ENCODE results near the gene CTU2.

CTU2 gene

DNA sequence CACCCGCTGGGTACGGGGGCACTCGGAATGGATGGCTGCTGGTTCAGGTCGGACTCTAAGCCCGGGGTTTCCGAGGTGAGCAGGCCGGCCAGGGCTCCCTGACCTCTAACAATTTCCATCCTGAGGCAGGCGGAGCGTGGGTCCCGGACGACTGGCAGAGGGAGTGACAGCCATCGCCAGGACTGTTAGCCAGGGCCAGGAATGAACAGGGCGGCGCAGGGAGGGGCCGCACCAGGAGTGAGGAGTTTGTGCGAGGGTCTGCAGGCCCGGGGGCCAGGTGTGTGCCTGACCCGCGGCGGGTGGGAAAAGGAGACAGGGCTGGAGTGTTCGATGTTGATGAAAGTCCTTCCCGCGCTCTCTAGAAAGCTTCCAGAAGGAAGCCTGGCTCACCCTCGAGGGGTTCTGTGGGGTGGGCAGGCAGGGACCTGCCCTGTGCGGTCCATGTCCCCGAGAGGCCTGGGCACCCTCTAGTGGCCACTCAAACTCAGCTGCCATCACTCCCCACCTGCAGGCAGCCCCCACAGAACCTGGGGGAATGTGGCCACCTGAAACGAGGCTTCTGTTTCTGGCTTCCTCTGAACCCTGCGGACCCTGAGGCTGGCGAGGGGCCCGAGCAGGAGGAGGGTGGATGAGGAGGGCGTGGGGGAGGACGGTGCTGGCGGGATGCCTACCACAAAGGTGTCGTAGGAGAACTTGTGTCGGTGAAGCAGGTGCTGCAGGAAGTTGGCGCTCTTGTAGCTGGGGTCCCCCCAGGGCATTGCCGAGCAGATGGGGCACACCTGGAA lies 8.3 kb upstream of the CTU2 start:
- DNase-seq: no peak

DNA sequence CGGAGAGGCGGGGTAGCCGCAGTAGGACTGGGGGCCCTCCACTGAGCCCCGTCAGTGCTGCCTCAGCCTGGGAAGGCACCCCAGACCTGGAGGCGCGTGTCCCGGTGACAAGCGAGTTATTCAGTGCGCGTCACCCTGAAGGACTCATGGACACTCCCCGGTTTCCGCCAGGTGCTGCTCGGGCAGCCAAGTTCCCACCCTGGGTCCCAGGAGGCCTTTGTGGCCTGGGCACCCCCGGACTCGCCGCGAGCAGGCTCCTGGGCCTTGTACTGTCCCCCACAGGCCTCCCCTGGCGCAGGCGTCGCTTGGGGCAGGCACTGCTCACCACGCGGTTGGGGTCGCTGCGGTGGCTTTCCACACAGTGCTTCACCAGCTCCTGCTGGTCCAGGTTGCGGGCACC lies 7.7 kb upstream of the CTU2 start:
- DNase-seq: no peak

DNA sequence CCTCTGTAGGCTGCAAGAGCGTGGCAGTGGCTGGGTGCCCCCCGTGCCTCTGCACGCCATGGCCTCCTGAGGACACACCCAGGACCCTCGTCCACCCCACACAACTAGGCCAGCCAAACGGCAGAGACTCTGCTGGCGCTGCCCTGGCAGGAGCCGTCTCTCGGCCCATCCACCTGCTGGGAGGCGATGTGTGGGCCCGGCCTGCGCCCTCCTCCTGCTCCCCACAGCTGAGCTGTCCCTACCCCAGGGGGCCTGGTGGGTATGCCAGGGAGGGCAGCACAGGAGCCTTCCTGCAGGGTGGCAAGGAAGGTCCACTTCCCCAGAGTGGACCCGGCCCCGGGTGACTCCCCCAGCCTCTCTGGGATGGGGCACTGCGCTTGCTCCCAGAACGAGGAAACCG lies 7.1 kb upstream of the CTU2 start:
- DNase-seq: no peak

DNA sequence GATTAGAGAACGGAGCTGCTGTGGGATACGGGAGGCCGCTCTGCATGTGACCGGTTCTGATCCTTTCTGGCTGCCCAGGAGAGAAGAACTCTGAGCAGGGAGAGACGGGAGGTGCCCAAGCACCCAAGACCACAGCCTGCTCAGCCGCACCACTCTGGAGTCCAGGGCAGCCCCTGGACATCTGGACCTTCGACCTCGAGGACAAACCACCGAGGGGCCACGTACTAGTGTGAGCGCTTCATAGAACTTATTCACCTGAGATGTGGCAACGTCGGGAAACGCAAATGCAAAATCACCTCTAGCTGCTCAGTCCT lies 6.0 kb upstream of the CTU2 start:
- no peak for DNase-seq

DNA sequence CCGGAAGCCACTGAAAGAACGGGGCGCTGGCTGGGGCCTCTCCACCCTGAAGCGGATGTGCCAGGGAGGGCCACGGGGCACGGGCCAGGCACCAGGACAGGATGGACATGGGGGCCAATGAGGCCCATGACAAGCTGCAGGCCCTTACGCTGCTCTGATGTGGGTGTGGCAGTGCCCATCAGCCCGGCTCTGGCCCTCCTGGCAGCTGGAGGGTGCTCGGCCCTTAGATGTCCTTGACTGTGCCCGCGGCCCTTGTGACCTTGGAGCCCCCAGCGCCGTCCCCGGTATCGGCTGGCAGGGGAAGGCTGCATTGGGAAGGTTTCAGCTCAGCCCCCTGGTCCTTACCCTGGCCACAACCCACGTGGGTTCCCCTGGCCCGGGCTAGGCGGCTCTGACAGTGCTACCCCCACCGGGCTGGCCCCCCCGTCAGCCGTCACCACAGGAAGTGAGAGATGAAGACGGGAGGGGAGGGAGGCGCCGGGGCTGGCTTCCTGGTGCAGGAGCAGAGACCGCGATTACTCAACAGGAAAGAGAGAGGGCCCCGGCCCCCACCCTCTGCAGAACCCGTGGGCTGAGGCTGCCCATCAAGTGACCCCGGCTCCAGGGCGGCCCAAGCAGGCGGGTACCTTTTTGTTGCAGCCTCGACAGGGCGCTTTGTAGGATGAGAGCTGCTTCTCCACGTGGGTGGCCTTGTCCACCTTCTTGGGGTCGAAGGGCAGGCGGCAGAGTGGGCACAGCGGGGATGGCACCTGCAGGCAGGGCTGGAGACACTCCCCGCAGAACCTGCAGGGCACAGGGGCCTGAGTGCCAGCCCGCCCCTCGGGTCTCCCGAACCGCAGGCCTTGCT lies 5.4 kb upstream of the CTU2 start:
- DNase-seq: peak in 1 of 2 donors; percentile 58

DNA sequence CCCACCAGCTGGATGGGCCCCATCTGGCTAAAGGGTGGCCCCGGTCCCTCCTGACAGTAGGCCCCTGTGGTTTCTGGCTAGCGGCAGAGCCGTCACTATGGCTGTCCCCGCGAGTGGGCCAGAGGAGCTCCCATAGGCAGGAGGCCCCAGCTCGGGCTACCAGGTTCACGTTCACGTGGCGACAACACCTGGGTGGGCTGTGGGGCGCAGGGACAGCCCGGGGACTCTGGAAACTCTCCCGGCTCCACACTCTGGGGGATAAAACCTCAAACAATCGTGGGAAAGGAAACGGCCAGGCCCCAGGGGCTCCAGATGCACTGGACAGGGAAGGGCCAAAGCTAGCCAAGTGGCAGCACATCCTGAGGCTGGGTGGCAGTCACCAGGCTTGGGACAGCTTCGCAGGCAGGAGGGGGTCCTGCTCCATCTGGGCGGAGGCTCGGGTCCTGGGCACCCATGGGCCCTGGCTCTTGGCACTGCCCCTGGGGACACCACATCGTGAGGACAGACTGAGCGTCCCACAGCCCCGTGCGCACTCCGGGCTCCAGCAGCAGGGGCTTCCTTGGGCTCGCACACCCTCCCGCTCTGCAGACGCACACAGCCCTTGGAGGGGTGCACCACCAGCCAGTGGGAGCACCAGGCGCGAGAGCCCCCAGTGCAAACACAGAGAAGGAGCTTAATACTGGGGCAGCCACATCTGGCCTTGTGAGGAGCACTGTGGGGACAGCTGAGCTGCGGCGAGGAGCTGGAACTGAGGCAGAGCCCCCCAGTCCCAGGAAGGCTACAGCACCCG lies 4.5 kb upstream of the CTU2 start:
- DNase-seq: no peak

DNA sequence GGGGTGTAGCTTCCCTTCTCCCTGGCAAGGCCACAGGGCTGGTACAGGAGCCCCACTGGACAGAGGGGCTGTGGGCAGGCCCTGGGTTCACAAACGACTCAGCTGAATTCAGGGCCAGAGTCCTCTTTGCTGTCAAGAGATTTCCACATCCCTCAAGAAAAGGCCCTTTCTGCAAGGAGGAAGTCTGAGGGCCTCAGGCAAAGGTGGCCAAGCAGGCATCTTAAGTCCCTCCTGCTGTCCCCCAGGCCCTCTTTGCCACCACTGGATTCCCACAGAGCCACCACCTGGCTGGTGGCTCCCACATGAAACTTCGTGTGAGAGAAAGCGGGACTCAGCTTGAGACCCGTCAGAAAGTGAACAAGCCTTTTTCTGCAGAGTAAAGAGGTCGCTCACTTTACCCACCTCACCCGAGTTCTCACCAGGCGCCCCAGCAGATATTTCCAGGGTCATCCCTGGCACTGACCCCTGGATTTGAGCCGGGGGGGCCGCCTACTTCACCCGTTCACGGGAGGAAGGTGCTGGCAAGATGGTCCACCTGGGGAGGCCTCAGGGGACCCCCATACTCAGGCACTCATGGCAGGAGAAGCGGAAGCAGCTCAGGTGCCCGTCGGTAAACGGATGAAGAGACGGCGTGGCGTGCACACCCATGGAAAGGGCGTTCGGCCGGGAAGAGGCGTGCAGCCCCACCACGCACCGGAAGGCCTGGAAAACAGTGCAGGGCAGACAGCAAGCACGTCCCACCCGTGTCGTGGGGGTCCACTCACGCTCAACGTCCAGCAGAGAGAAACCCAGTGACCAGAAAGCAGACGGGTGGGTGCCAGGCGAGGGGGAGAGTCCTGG lies 3.7 kb upstream of the CTU2 start:
- DNase-seq: no peak

DNA sequence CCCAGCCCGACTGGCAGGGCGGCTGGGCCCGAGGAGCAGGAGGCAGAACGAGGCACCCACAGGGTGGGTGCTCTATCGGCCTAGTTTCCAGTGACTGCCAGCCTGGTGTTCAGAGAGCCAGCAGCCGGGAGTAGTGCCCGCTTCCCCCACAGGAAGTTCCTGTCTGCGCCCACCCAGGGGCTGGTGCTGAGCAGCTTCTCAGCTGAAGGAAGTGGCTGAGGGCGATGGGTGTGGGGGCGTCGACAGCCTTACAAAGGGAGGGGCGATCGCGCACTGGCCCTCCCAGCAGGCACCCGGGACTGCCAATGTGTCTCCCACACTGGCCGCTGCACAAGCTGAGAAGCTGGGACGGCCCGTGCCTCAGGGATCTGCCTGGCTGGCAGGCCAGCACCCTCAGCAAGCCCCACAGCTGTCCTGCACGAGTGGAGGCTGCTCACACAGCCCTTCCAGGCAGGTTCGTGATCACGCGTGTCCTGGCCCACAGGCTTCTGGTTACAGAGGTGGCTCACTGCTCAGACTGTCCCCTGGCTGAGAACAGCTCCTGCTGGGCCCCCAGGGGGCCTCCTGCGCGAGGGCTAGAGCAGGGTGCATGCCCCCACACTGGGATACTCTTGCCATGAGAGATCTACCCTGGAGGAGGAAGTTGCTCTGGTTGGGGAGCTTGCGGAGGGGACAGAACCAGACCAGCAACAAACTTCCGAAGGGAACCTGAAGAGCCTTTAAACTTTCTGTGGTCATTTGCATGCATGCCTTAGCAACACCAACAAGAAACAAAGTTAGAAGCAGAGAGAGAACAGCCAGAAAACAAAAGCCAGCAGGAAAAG lies 2.6 kb upstream of the CTU2 start:
- peak in 1 of 2 donors; percentile 40 for DNase-seq

DNA sequence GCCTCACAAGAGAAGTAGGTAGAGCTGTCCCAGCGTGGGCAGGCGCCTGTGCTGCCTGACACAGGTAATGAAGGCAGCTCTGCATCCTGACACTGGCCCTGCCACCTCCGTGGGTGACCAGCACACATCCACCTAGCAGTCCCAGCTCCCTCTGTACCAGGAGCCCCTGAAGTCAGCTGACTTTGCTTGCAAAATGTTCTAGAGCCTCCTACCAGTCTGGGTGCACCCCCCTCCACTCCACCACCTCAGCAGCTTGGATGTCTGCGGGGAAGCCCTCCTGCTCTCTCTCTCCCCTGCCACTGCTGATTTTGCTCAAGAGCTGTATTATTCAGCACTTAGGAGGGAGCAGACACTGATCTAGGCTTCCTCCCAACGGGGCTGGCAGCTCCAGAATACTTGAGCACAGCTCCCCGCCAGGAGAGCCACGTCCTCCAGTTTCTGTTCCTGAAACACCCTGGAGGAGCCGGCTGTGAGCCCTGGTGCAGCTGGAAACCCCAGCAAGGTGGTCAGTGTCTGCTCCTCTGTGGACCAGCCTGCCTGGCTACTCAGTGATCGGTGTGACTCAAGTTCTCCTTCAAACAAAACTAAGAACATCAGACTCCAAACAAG lies 1.1 kb upstream of the CTU2 start:
- DNase-seq: no peak

DNA sequence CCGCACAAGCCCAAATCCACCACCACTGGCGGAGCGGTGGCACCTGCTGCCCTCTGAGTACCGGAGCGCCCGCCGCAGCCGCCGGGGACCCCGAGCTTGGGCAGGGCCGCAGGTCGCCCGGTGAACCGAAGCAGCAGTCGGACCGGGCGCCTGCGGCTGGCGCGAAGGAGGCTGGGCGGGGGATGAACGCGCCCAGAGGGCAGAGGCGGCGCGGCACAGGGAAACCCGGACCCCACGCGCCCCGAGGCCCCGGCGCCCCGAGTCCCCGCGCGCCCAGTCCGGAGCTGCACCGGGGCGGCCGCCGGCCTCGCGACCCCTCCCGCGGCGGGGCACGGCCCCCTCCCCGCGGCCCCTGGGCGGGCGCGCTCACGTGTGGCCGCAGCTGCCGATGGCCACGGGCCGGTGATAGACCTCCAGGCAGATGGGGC lies 488 bp upstream of the CTU2 start:
- DNase-seq: no peak

DNA sequence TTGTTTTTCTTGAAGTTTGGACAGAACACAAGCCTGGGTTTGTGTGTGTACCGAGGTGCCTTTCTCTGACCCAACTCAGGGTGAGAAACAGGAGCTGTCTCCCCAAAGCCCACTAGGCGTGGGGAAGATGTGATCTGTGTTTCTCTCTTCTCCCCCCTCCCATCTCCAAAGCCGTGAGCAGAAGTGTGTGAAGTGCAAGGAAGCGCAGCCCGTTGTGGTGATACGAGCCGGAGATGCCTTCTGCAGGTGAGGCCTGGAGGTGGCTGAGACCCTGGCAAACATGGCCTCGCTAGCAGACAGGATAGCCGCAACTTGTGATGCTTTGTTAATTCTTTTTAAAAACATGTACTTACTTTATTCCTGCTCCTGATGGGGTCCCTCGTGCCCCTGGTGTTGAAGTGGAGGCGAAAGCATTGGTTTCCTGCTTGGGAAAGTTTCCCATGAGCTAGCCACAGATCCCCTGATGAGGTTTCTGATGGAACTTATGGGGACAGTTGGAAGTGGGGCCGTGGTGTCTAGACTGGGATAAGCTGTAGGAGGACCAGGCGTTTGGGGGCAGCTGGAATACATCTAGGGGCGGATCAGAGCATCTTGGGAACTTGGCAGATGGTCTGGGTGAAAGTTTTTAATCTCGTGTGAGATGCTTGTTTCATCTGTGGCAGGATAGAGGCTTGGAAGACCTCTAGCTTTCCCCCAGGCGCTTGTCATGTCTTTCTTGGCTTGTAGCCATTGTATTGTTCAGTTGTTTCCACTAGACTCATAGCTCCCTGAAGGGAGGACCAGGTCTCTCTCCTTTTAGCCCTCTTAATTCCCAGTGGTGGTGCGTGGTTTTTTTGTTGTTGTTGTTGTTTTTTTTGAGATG lies 893 bp downstream of the CTU2 start:
- no peak for DNase-seq

DNA sequence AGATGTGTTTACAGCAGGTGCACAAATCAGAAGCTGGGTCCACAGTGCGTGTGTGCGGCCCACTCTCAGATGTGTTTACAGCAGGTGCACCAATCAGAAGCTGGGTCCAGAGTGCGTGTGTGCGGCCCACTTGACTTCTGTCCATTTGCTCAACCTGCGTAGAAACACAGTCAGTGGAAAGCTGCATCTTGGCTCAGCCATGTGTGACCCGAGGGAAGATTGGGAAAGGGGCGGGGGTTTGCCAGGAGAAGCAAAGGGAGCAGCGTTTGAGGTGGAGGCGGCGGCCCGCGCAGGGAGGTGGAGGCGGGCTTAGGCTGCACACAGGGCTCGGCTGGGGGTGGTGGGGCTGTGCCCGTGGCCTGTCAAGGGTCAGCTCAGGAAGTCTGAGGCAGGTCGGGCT lies 4.3 kb downstream of the CTU2 start:
- DNase-seq: no peak

DNA sequence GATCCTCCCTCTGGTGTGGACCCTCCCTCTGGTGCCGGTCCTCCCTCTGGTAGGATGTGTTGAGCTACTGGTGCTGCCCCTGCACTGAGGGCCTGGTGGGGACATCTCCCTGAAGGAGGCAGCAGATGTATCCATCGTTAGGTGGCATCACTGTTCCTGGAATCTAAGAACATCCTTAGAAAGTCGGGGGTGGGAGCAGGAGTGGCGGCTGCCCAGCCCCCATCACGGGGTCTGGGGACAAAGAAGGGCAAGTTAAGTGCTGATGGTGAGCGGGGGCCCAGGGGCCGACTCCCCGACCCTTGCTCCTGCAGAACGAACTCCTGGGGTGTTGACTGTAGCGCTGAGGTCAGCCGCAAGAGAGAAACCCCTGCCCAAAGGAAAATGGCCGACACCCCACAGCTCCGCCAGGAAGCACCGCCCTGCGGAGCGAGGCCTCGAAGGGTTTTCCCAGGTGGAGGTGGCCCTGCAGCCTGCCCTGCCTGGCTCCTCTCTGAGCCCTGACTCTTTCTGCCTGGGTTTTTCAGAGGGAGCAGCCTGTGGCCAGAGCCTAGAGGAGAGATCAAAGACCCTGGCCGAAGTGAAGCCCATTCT lies 5.5 kb downstream of the CTU2 start:
- DNase-seq: no peak

DNA sequence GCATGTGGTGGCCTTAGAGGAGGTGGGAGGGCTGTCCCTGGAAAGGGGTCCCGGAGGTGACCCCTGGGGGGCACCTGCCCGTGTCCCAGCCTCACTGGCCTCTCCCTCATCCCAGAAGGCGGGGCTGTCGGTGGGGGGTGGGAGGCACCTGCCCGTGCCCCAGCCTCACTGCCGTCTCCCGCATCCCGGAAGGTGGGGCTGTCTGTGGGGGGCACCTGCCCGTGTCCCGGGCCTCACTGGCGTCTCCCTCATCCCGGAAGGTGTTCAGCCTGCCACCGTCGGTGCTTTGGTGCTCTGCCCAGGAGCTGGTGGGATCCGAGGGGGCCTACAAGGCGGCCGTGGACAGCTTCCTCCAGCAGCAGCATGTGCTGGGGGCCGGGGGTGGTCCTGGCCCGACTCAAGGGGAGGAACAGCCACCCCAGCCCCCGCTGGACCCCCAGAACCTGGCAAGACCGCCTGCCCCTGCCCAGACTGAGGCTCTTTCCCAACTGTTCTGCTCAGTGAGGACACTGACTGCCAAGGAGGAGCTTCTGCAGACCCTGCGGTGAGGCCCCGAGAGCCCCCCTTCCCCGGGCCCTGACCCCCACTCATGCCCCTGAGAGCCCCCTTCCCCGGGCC lies 6.2 kb downstream of the CTU2 start:
- no peak for DNase-seq

DNA sequence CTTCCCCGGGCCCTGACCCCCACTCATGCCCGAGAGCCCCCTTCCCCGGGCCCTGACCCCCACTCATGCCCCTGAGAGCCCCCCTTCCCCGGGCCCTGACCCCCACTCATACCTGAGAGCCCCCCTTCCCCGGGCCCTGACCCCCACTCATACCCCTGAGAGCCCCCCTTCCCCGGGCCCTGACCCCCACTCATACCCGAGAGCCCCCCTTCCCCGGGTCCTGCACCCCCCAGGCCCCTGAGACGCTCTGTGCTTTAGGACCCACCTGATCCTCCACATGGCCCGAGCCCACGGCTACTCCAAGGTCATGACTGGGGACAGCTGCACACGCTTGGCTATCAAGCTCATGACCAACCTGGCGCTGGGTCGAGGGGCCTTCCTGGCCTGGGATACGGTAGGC lies 6.8 kb downstream of the CTU2 start:
- DNase-seq: no peak

DNA sequence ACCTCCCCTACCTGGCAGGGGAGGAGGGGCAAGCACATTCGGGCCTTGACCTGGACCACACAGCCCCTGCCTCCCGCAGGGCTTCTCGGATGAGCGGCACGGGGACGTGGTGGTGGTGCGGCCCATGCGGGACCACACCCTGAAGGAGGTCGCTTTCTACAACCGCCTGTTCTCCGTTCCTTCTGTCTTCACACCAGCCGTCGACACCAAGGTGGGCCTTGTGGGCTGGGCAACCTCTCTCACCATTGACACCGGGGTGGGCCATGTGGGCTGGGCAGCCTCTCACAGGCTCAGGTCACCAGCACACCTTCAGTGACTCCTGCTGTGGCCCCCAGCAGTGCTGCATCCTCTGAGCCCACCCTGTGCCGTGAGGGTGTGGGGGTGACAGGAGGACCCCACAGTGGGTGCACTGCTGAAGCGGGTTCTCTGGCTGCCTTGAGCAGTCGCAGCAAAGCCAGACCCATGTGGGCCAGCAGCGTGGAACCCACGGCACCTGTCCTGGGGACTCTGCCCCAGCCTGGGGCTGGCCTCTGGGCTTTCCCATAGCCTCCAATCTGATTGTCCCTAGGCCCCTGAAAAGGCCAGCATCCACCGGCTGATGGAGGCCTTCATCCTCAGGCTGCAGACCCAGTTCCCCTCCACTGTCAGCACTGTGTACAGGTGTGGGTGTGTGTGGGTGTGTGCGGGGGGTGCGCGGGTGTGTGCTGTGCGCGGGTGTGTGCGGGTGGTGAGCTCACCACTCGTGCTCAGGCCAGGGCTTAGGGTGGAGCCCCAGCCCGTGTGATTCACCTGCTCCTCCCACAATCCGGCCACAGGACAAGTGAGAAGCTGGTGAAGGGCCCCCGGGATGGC lies 7.5 kb downstream of the CTU2 start:
- no peak for DNase-seq

DNA sequence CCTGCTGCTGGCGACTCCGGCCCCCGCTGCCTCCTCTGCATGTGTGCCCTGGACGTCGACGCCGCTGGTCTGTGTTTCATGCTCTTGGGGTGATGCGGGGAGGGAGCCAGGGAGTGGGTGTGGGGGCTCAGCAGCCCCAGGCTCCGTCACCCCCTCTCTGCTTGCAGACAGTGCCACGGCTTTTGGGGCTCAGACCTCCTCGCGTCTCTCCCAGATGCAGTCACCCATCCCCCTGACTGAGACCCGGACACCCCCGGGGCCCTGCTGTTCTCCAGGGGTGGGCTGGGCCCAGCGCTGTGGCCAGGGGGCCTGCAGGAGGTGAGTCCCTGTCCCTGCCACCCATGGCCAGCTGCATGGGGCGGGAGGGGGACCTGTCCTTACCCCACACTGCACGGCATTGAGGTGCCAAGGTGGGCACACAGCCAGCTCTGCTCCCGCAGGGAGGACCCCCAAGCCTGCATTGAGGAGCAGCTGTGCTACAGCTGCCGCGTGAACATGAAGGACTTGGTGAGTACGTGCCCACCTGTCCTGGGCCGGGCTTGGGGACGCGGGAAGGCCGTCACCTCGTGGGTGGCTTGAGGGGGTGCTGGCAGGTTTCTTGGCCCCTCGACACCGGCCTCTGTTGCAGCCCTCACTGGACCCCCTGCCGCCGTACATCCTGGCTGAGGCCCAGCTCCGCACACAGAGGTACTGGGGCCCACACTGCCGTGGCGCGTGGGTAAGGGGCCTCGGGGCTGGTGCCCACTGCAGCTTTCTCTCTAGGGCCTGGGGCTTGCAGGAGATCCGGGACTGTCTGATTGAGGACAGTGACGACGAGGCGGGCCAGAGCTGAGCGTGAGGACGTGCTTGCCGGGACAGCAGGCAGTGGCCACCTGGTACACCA lies 8.4 kb downstream of the CTU2 start:
- DNase-seq: no peak

All from hippocampal formation (tissue), 2 donors.